Right atrium auricular region (tissue), 2 donors: Measurements from ENCODE around the gene EVPLL. TPM values are rescaled to one million over a fixed set of nuclear protein-coding genes. Genes with fewer than 3 reads are reported as not detected.
"Not testable (repeated sequence)": the region's sequence is repeated elsewhere in the genome, so short reads cannot be mapped to it uniquely, and the experiment has no call there.

Source experiments
- DNase-seq: peaks from one replicate; pipeline ENCODE4 v3.0.0-alpha.2; 2019; ENCODE audit warnings: low spot score
- H3K27ac ChIP-seq, 2 donors: fragments of 200-600 bp; sonication (generic); 1 replicate in 1 of 2; 2 replicates in 1 of 2; pipeline ENCODE4 v1.5.1; 2016 to 2019
- H3K27me3 ChIP-seq, 2 donors: fragments of 200-600 bp; sonication (generic); one replicate each; pipeline versions ENCODE4 v1.5.1 to v1.6.0; 2017 to 2019
- H3K36me3 ChIP-seq: fragments of 200-600 bp; sonication (generic); one replicate; pipeline ENCODE4 v1.5.1; 2016
- H3K4me1 ChIP-seq, 2 donors: fragments of 200-600 bp; sonication (generic); one replicate each; pipeline versions ENCODE4 v1.5.1 to v1.6.0; 2017 to 2019
- H3K4me3 ChIP-seq, 2 donors: fragments of 200-600 bp; sonication (generic); 1 replicate in 1 of 2; 2 replicates in 1 of 2; pipeline ENCODE4 v1.5.1; 2017 to 2019; ENCODE audit warnings: mild to moderate bottlenecking in 1 of 2, moderate library complexity in 1 of 2
- H3K9me3 ChIP-seq, 2 donors: fragments of 200-600 bp; sonication (generic); one replicate each; pipeline ENCODE4 v1.5.1; 2019
- total RNA-seq, 2 donors: library from RNA; depleted of rRNA; stranded (reverse); fragments of >200 nt; gene quantifications; one replicate each; pipeline ENCODE4 v1.1.0, GENCODE V29; 2016
- TF ChIP-seq, protein P1 (sequence below), 2 donors: fragments of 200-600 bp; sonication (generic); IDR thresholded peaks; one replicate each; pipeline ENCODE4 v1.5.1; 2019; ENCODE audit warnings: antibody characterized with exemption in 2 of 2

EVPLL gene
- total RNA-seq, 2 donors from 2014 or later = not detected

DNA sequence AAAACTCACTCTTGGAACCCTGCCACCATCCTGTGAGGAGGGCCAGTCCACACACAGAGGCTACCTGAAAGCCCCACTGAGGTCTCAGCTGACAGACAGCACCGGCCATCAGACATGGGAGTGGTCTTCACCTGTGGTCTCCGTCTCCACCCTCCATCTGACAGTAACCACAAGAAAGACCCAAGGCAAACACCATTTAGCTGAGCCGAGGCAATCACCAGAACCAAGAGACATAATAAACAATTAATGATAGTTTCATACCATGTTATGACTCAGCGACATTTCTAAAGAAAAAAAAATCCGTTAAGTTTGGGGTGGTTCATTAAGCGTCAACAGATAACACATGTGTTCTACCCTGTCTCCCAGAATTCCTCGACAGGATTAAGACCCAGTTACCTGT lies 6.1 kb upstream of the EVPLL start:
- H3K27ac ChIP-seq = no peak overlapping the region
- TF ChIP-seq, protein P1, sequence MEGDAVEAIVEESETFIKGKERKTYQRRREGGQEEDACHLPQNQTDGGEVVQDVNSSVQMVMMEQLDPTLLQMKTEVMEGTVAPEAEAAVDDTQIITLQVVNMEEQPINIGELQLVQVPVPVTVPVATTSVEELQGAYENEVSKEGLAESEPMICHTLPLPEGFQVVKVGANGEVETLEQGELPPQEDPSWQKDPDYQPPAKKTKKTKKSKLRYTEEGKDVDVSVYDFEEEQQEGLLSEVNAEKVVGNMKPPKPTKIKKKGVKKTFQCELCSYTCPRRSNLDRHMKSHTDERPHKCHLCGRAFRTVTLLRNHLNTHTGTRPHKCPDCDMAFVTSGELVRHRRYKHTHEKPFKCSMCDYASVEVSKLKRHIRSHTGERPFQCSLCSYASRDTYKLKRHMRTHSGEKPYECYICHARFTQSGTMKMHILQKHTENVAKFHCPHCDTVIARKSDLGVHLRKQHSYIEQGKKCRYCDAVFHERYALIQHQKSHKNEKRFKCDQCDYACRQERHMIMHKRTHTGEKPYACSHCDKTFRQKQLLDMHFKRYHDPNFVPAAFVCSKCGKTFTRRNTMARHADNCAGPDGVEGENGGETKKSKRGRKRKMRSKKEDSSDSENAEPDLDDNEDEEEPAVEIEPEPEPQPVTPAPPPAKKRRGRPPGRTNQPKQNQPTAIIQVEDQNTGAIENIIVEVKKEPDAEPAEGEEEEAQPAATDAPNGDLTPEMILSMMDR (IDR thresholded peaks at IDR 0.05) = no peak
- no peaks in the 10 kb centered on the region for H3K36me3 ChIP-seq
- H3K27me3 ChIP-seq = no peaks in the 10 kb centered on the region
- no peak for DNase-seq
- no peaks in the 10 kb centered on the region for H3K4me1 ChIP-seq
- peaks cover 0 to 5% of the 10 kb centered on the region in 2 donors for H3K9me3 ChIP-seq
- H3K4me3 ChIP-seq = no peak overlapping the region

DNA sequence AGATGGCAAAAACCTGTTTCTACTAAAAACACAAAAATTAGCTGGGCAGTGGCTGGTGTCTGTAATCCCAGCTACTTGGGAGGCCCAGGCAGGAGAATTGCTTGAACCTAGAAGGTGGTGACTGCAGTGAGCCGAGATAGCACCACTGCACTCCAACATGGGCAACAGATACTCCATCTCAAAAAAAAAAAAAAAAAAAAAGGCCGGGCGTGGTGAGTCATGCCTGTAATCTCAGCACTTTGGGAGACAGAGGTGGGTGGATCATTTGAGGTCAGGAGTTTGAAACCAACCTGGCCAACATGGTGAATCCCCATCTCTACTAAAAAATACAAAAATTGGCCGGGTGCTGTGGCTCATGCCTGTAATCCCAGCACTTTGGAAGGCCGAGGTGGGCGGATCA lies 4.4 kb upstream of the EVPLL start:
- H3K27me3 ChIP-seq, H3K4me1 ChIP-seq, H3K36me3 ChIP-seq, H3K27ac ChIP-seq, DNase-seq, H3K9me3 ChIP-seq, H3K4me3 ChIP-seq: not testable (repeated sequence)

DNA sequence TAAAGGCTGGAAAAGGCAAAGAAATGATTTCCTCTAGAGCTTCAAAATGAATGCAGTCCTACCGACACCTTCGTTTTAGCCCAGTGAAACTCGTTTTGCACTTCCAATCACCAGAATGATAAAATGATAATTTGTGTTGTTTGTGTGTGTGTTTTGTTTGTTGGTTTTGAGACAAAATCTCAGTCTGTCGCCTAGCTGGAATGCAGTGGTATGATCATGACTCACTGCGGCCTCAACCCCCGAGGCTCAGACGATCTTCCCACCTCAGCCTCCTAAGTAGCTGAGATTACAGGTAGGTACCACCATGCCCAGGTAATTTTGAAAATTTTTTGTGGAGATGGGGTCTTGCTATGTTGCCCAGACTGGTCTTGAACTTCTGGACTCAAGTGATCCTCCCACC lies 3.4 kb upstream of the EVPLL start:
- TF ChIP-seq, protein P1 (IDR thresholded peaks at IDR 0.05) = no peak
- no peak overlapping the region for H3K27ac ChIP-seq
- H3K4me3 ChIP-seq = no peak overlapping the region
- H3K27me3 ChIP-seq = no peaks in the 10 kb centered on the region
- no peak for DNase-seq
- no peaks in the 10 kb centered on the region for H3K36me3 ChIP-seq
- peaks cover 0 to 5% of the 10 kb centered on the region in 2 donors for H3K9me3 ChIP-seq
- no peaks in the 10 kb centered on the region for H3K4me1 ChIP-seq

DNA sequence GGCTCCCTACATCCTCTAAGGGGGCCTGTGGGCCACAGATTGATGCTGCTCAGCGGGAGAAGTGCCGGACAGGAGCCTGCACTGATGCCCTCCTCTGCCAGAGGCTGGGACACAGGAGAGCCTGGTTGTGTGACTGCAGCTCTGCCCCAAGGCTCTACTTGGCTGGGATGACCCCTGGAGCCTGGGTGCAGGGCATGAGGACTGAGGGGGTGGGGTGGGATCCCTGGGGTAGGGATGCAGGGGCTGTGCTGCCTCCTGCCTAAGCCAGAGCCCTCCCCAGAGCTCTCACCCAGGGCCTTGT lies 577 bp downstream of the EVPLL start:
- H3K27ac ChIP-seq = no peak overlapping the region
- H3K36me3 ChIP-seq = no peaks in the 10 kb centered on the region
- peaks cover 0 to 4% of the 10 kb centered on the region in 2 donors for H3K4me1 ChIP-seq
- H3K4me3 ChIP-seq = no peak overlapping the region
- TF ChIP-seq, protein P1 (IDR thresholded peaks at IDR 0.05) = no peak
- DNase-seq = no peak
- H3K9me3 ChIP-seq = peaks cover 0 to 5% of the 10 kb centered on the region in 2 donors
- peaks cover 0 to 7% of the 10 kb centered on the region in 2 donors for H3K27me3 ChIP-seq

DNA sequence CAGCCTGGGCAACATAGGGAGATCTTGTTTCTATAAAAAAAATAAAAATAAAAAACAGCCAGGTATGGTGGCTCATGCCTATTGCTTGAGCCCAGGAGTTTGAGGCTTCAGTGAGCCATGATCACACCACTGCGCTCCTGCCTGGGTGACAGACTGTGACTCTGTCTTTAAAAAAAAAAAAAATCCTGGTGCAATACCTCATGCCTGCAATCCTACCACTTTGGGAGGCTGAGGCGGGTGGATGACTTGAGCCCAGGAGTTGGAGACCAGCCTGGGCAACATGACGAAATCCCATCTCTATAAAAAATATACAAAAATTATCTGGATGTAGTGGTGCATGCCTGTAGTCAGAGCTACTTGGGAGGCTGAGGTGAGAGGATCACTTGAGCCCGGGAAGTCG lies 1.0 kb downstream of the EVPLL start:
- H3K27me3 ChIP-seq, H3K9me3 ChIP-seq, H3K4me1 ChIP-seq, H3K36me3 ChIP-seq, DNase-seq, H3K4me3 ChIP-seq, H3K27ac ChIP-seq: not testable (repeated sequence)

DNA sequence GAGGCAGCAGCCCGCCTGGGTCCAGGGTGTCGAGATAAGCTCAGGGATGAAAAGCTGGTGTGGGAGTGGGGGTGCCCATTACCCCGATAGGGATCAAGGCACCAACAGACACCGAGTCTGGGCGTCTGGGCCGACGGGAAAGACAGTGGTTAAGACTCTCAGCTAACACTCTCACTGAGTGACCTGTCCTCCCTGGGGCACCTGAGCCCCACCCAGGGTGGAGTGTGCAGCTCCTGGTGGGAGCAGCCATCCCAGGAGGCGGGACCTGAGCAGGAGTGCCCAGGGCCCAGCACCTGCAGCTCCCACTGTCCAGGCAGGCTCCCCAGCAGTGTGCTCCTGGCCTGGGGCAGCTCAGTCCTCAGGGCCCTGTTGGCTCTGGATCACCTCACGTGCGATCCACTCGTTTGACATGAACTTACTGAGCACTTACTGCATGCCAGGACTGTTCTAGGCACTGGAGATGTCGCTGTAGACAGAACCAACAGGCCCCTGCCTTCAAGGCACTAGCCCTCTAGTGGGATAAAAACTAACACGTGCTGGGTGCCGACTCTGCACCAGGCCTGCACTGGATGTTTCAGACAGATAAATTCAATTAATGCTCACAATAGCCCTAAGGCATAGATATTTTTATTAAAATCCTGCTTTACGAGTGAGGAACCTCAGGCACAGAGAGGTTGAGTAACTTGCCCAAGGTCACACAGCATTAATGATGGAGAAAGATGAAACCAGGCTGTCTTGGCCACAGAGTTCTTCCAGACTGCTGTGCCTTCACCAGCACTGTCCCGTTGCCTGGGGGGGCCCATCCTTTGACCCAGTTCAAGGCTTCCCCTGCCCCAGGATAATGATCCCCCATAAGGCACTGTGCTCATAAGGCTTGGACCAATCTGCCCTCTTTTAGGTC lies 1.9 kb downstream of the EVPLL start:
- Histone ChIP-seq H3K9me3 (peaks cover 0 to 5% of the 10 kb centered on the region in 2 donors), H3K36me3 (no peaks in the 10 kb centered on the region), H3K4me3 (no peak overlapping the region), H3K27ac (no peak overlapping the region), H3K4me1 (peaks cover 0 to 4% of the 10 kb centered on the region in 2 donors), H3K27me3 (peaks cover 0 to 7% of the 10 kb centered on the region in 2 donors)
- DNase-seq = no peak
- TF ChIP-seq, protein P1 (IDR thresholded peaks at IDR 0.05) = no peak
